ELR (cell line): ENCODE results near the gene CDKAL1.

Experiments
- DNase-seq: peaks from one replicate; pipeline ENCODE4 v3.0.0-alpha.2; 2015; ENCODE audit warnings: low read depth

The CDKAL1 gene

DNA sequence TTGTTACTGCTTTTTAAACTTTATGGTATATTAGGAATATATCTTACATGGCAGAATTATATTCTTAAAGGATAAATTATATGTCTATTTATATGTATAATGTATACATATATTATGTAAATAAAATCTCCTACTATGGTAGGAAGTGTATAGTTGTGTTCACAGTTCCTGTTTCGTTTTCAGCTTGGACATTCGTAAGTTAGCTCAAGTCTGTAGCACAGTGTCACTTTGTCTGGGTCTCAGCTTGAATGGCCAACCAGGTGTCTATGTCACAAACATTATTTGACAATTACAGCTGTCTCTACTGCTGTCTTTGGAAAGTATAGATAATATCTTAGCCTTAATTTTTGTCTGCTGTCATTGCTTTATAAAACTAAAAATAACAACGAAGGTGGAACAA, 303.9 kb downstream of the CDKAL1 start:
- no peak for DNase-seq

DNA sequence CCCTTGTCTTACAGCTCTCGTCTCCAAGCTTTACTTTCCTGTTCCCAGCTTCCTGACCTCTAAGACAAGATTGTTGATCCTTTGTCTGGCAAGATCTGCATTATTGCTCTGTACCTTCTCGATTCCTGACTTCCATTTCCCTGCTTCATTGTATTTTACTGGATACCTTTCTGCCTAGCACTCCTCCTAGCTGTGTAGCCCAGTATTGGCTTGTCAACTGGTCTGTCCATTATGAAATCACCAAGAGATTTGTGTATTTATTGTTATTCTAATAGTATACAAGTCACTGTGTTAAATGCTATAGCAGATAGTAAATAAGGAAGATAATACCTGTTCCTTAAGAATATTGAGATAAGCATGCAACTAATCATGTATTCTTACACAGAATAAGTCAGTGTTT, 305.4 kb downstream of the CDKAL1 start:
- DNase-seq = no peak

DNA sequence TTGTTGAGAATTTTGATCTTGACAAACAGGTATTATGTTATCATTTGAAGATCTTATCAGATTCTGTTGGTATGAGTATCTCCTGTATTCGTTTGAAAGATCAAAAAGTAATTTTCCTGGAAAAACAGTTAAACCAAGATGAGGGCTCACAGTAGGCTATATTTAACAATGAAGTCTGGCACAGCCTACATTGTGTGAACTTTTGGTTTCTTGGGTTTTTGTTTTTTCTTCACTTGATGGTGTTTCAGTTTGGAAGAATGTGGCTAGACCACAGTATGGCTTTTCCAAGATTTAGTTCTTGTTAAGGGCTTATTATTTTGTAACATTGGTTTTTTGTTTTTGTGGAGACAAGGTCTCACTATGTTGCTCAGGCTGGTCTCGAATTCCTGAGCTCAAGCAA, 306.4 kb downstream of the CDKAL1 start:
- no peak for DNase-seq

DNA sequence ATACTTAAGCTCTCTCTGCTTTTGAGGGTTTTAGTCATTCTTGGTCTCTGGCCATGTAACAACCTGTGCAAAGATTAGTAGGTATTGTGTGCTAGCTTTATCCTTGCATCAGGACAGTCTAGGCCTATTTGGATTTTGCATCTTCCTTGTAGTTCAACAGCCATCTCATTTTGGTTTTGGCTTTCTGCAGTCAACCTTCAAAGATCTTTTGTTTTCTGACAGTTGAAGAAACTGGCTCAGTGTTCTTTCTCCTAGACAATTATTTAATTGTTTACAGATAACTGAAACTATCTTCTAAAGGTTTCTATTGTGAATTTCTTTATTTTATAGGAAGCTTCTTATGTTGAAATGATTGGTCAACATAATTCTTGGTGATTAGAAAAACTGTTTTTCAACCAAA, 307.5 kb downstream of the CDKAL1 start:
- no peak for DNase-seq

DNA sequence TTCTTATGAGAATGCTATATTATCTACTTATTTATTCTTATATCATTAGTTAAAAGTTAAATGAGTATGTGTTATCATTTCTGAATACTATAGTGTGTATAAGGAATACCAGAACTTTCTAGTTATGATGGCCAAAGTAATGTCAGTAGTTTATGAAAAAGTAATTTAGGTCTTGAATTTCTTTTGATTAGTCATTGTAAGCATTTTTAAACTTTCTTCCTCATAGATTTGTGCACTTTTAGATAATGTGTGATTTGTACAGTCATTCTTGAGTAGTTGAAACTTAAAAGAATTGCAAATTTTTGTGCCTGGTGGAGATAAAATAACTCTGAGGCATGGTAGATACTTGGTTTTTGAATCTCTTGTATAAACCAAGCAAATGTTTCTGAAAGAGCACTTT, 311.3 kb downstream of the CDKAL1 start:
- no peak for DNase-seq

DNA sequence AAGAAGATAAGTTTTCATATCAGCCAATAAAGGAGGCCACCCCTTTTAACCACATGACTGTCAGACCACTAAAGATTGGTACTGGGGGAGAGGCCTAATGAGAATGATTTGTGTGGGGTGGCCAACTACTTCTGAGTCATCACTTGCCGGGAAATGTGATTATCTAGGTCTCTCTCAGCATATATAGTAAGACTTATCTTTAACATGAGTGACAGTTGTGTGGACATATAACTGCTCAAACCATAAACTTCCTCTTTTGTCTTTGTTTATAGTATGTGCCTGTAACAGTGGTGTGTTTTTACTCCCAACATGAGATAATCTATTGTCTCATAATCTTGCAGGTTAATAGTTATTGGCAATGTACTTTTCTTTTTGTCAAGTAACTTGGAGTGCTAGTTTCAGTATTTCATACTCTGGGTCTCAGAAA, 312.4 kb downstream of the CDKAL1 start:
- peak; percentile 45 for DNase-seq

DNA sequence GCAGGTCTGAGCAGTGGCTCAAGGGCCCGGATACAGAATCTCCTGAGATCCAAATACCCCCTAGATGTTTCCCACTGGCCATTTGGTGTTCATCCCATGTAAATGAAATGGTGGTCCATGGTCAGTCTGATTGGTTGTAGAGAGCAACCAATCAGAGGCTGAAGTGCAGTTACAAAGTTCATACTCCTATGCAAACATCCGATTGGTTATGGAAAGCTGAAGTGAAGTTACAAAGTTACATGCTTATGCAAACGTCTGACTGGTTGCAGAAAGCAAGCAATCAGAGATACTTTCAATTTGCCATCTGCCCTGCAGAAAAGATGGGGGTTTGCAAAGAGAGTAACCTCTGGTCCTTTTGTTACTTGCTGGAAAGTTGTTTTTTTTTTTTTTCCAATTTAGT, 313.6 kb downstream of the CDKAL1 start:
- no peak for DNase-seq

DNA sequence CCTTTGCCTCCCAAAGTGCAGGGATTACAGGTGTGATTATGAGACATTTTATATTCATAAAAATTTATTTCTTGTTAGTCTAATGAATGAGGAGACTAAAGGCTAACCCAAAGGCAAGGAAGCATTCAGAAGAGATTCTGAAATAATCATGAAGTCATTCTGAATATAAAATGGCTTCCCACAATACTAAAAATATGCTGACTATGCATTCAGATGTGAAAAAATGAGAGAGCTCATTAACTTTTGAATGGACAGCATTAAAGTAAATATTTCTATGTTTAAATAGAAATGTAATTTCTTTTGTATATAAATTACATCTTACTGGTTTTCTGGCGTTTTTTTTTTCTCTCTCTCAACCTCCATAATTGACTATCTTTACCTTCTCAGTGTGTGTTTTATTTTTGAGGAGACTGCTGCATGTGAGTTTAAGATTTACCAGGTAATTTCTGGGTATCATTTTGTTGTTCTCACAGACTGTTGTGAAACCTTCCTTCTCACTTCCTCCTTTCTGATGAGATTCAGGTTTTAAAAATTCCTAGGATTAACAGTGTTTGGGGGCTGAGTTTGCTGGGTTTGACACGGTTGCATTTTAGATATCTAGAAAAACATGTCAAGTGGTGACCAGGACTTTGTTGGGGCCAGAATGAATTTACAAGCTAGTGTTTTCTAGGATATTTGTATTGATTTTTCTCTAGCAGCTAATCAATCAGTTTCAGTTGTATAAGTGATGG, 316.6 kb downstream of the CDKAL1 start:
- no peak for DNase-seq

DNA sequence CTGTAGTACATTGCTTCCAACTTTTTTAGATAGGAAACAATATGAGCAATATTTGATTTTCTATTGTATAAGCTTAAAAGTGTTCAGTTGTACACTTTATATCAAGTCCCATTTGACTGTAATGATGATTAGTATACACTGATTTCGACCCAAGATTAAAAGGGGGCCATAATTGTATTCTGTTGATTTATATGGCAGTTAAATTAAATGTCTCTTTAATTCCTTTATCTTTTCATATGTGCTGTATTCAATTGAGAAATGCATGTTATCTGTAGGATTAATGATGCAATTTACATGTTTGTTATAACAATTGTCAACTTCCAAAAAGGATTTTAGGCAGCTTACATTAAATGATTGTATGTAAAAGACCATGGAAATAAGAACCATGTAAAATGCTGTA, 317.5 kb downstream of the CDKAL1 start:
- no peak for DNase-seq

DNA sequence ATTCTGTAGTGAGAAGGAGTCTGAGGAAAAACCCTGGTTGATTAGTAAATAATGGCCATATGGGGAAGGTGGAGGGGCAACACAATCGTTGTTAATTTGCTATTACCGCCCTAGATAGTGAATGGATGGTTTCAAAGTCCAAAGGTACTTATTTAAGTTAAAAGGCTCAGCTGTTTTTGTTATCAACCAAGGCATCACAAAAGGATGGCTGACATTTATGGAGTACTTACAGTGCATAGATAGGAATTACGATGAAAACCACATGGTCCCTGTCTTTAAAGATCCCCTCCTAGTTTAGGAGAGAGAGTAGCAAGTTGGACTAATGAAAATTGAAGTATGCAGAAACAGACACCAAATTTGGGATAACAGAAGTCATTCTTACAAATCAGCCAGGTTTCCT, 319.6 kb downstream of the CDKAL1 start:
- DNase-seq = no peak

DNA sequence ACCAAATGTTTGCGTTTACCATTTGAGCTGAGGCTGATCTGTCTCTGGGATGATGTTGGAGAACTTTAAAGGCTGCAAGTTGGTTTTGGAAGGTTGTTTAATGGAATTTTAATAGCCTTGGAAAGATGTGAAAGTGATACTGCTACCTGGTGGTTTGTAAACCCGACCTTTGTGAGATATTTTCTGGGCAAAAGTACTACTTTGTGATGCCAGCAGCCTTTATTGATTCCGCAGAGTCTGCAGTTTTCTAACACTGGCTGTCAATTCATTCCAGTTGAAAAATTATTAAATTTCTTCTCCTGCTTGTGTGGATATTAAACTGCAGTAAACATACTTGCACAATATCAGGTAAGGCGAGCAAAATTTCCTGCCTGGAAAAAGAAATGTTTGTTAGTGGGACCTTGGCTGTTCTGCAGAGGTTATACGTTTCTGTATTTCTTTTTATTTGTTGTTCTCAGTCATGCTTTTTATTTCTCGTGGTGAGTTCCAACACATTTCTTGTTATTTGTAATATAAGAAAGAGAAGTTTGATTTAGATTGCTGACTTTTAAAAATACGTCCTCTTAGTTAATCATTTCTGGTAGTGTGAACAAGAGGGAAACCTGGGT, 322.5 kb downstream of the CDKAL1 start:
- no peak for DNase-seq

DNA sequence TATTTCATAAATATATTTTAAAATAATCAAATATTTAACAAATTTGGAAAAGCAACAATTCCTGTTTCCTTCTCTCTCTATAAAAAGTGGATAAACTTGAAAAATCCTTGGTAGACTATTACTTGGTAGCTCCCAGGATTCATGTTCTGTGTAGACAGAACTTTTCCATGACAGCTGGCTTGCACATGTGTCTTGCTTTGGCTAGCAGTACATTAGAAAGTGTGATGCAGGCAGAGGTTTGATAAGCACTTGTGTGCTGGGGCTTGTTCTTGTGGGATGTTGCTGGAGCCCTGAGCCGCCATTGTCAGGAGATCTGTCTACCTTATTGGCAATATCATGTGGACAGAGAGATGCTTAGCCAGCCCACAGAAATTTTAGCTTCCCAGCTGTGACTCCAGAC, 327.2 kb downstream of the CDKAL1 start:
- no peak for DNase-seq

DNA sequence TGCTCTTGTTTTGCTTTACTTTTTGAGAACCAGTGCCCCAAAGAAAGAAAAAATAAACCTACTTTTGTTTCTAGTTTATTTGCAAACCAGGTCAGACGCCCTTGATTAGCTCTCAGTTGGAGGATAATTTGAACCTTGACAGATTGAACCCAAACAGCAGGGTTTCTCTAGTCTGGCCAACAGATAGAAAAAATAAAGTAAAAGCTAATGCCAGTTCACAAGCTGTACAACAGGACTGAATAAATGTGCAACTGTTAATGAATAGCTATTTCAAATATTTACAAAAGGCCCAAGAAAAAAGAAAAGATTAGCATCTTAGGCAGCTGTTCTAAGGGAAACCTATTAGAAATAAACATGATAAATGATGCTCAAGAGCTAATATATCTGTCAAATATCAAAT, 331.8 kb downstream of the CDKAL1 start:
- no peak for DNase-seq

DNA sequence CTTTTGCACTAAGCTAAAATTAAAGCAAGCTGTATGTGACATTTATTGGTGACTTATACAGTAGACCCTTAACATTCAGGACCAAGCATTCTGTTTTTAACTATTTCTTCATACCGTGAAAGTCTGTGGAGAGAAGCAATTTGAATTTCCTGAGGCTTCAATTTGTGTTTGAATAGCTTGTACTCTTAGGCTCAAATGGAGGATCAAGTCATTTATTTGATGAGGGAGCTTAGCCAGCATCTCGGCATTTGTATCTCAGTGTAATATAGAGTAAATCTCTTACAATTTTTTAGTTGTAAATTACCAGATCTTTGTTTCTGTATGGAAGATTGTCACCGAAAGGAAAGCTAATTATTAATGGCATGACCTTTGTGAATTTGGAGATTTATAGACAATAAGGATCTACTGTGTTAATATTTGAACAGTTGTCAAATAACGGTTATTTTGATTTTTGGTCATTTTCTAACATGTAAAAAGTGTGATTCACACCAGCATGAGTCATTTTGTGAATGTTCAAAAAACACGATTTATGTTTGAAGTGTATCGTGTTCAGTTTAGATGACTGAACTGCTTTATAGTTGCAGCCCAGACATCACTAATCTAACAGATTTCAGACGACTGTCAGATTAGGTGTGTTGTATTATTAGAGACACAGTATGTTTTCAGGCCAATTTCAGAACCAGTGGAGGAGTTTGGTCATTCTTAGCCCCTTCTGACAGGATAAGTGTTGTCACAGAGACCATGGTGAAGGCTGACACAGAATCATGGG, 332.9 kb downstream of the CDKAL1 start:
- peak; percentile 53 for DNase-seq

DNA sequence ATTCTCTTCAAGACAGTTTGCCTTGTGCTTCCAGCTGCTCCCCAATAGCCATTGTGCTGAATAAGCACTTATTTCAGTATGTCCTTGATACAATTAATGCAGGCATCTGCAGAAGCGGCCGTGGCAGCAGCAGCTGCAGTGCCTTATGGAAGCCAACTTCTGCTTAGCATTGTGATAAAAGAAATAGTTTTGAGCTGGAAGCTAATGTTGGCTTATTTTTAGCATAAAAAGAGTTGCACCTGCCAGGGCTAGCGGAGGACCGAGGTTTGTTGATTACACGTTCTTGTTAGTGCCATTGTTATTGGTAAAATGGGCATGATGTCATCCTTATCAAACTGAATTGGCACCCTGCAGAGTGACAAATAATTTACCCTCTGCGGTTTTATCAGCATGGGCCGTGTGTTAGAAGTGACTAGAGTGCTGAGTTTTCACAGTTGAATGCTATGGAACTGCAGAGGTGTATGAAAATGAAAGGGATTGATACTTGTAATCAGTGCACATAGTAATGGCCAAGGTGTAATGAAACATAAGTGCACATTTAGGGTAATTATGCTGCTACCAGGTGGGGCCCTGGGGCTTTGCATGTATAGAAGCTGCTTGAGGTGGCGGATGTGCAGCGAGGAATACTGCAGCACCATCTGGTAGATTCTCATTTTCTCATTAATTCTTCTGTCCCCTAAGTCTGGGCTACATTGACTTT, 334.3 kb downstream of the CDKAL1 start:
- no peak for DNase-seq

DNA sequence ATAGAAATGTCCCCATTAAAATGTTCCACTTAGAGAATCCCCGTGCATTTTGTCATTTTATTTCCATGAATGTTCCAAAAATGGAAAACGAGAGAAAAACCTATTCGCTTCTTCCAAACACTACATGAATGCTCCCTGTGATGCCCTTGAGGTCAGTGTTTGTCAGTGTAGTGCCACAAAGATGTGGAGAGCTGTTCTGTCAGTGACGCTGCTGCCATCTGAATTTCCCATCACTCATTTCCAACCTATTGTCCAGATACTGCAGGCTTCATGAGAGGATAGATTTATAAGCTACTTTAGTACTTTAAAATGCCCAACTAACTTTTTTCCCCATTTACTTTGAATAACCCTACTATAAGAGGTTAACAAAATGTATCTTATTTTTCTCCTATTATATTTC, 335.8 kb downstream of the CDKAL1 start:
- no peak for DNase-seq

DNA sequence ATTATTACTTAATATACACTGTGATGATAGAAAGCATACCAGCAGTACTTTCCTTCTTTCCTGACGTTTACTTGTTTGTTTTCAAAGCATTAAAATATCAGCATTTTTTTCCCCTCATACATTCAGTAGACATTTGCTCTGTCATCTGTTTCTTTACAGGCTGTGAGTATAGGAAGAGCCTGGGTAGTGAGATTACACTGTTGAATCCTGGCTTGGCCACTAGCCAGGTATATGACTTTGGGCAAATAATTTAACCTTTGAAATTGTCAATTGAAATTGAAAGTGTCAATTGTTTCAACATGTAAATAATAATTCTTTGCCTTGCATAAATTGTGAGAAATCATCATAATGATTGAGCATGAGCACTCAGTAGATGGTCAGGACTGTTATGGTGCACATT, 336.2 kb downstream of the CDKAL1 start:
- DNase-seq = no peak

DNA sequence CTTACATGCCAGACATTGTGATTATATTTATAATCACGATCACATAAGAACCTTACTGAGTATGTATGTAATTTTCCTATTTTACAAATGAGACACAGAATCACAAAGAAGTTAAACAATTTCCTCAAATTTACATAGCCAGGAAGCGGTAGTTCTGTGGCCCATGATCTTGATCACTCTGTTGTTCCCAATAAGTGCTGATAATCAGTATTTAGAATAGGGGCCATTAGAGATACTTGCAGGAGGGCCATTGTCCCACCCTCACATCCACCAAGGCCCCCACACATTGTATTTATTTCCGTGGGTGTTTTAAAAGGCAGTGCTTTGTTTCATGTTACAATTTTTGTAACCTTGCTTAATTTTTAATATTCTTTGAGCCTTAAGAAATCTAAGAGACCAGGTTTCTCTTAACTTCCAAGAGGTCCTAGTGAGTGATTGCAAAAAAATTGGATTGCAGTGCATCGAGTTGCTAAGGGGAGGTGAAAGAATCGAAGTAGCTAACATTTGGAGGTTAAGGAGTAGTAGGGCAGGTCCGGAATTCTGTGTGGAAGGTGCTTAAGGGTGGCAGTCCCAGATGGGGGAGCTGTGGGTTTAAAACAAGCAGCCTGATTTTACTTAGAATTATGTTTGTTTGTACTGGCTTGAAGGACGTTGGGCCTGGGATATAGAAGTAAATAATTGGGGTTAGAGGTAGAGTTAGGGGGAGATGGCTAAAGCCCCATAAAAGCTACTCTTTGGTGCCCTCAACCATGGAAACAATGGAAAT, 339.4 kb downstream of the CDKAL1 start:
- DNase-seq = peak; percentile 32

DNA sequence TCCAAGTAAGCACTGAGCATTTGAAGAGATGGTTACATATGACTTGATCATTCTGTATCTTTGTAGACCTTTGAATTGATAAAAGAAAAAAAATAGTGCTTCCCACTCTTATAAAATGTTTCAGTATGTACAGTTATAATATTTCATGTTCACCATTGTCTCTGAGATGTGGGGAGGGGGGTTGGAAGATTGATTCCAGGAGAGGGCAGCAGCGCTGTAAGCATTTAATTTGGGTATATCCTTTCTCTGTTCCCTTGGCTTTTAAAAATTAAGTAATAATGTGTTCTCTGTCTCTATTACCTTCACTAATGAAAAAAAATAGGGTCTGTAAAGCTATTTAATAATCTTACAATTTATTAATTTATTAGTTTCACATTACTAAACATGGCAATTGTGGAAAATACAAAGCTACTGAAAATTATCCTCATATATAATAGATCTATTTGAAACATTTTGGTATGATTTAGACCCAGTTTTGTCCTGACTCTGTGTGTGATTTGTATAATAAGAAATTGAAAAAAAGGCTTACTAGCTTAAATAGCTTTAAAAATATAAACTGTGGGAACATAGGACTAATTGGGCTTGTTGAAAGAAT, 341.2 kb downstream of the CDKAL1 start:
- peak; percentile 44 for DNase-seq

DNA sequence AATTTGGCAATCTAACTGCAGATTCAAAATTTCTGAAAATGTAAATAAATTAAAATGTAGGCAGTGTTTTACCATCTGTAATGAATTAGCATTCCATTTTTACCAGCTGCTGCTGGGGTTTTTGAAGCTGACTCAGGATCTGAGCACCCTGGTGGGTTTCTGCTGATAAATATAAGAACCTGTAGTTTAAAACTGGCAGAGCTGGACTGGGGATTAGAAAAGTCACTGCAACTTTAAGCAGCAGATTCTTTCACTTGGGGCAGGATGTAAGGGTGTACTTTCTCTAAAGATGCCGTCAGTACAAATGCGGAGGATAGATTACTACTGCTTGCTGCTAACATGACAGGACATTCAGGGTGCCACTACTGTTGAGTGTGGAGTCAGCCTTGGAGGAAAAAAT, 341.8 kb downstream of the CDKAL1 start:
- DNase-seq = peak; percentile 57

DNA sequence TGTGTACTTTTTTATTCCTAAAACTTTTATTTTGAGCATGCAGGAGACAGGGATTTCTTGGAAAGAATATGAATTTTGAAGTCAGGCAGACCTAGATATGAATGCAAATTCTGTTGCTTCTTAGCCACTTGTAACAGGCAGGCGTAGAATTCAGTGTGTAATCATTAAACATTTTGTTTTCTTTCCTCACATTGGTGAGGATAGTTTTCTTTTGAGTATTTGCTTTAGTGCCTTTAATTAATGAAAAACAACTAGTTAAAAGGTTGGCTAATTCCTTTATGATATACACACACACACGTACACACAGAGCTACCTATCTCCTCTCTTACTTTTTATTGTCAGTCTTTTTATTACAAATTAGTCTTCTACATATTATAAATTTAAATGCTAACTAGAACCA, 342.3 kb downstream of the CDKAL1 start:
- DNase-seq = no peak
